Spleen (tissue), 11 donors: ENCODE results near the gene MKLN1. TPM values are rescaled to one million over a fixed set of nuclear protein-coding genes. Genes with fewer than 3 reads are reported as not detected.

Experiments used
- DNase-seq: peaks from one replicate; pipeline ENCODE4 v3.0.0-alpha.2; 2020
- H3K27ac ChIP-seq, 8 donors: fragments of 200-600 bp; sonication (generic) in 7 of 8; 1 replicate in 4 of 8; 2 replicates in 4 of 8; pipeline versions ENCODE4 v1.5.0 to v1.8.0; 2016 to 2021; ENCODE audit warnings: inconsistent platforms in 4 of 8, mild to moderate bottlenecking in 4 of 8, moderate library complexity in 1 of 8
- H3K27me3 ChIP-seq, 7 donors: fragments of 200-600 bp; sonication (generic) in 6 of 7; replicated peaks in 1 of 7; 1 replicate in 4 of 7; 2 replicates in 3 of 7; pipeline versions ENCODE4 v1.5.0 to v1.8.0; 2016 to 2021; ENCODE audit warnings: inconsistent platforms in 3 of 7, mild to moderate bottlenecking in 1 of 7
- H3K36me3 ChIP-seq, 6 donors: fragments of 200-600 bp; sonication (generic) in 5 of 6; 1 replicate in 4 of 6; 2 replicates in 2 of 6; pipeline versions ENCODE4 v1.5.0 to v1.8.0; 2016 to 2021; ENCODE audit warnings: inconsistent platforms in 2 of 6
- H3K4me1 ChIP-seq, 6 donors: fragments of 200-600 bp; sonication (generic) in 5 of 6; 1 replicate in 3 of 6; 2 replicates in 3 of 6; pipeline versions ENCODE4 v1.5.0 to v1.8.0; 2016 to 2021; ENCODE audit warnings: inconsistent platforms in 3 of 6
- H3K4me3 ChIP-seq, 8 donors: fragments of 200-600 bp; sonication (generic) in 7 of 8; 1 replicate in 4 of 8; 2 replicates in 4 of 8; pipeline versions ENCODE4 v1.5.0 to v1.8.0; 2016 to 2021; ENCODE audit warnings: inconsistent platforms in 4 of 8, mild to moderate bottlenecking in 4 of 8, moderate library complexity in 2 of 8
- H3K9me3 ChIP-seq, 8 donors: fragments of 200-600 bp; sonication (generic) in 7 of 8; 1 replicate in 4 of 8; 2 replicates in 4 of 8; pipeline versions ENCODE4 v1.5.0 to v1.8.0; 2016 to 2021; ENCODE audit warnings: inconsistent platforms in 4 of 8
- POLR2A ChIP-seq, 3 donors: fragments of 450-650 bp; IDR thresholded peaks; one replicate each; pipeline ENCODE4 v1.5.1; 2017; ENCODE audit warnings: antibody characterized with exemption in 3 of 3, mild to moderate bottlenecking in 1 of 3
- POLR2AphosphoS5 ChIP-seq, 3 donors: sonication (generic); formaldehyde crosslinking; IDR thresholded peaks; one replicate each; pipeline ENCODE4 v1.5.1; 2017; ENCODE audit warnings: antibody characterized with exemption in 3 of 3
- WGBS, 5 donors: extraction: QIAGEN DNeasy Blood & Tissue Kit in 3 of 5; methylation state at CpG; one replicate each; pipeline versions ENCODE4 v1.1.5 to v1.1.7; 2013 to 2018; 5-methylcytosine and 5-hydroxymethylcytosine counted together
- intact Hi-C: fragments of 100-400 bp; cut with DNase I; formaldehyde crosslinking; loops from one replicate; pipeline ENCODE4 v1.15.0; 2023; ENCODE audit warnings: low total_unique reads
- polyA plus RNA-seq, 3 donors: library from polyadenylated mRNA; stranded (reverse); fragments of 200-250 nt; gene quantifications; one replicate each; pipeline ENCODE4 v1.2.1, GENCODE V29; 2013
- total RNA-seq, 7 donors: library from RNA; depleted of rRNA in 3 of 7; stranded (reverse); fragments of >200 nt in 3 of 7; fragmentation: NEBNext Ultra II Directional in 4 of 7; extraction: Animal tissue kit (Norgen Biotek cat#: 25700) in 4 of 7; gene quantifications; one replicate each; pipeline versions ENCODE4 v1.1.0 to v1.2.1, GENCODE V29; 2016 to 2021
- TF ChIP-seq, protein P1 (sequence below), 11 experiments: fragments of 200-600 bp in 7 of 11; fragments of 450-650 bp in 4 of 11; sonication (generic) in 4 of 11; IDR thresholded peaks in 8 of 11; conservative IDR thresholded peaks in 3 of 11; 1 replicate in 7 of 11; 2 replicates in 4 of 11; pipeline versions ENCODE4 v1.4.0 to v1.8.0; 2016 to 2021; ENCODE audit warnings: antibody characterized with exemption in 11 of 11, inconsistent platforms in 4 of 11, mild to moderate bottlenecking in 1 of 11
- donor health status: healthy with polysubstance abuse.
- donor health status: DM: no; HTN: no; CAD: no; lungs with moderate emphysema.
- donor health status: DM: no; HTN: no; CAD: no.
- donor health status: Bipolar disorder and iron deficiency.
- donor health status: healthy.
- donor health status: DM: no; HTN: no; CAD: no.
- donor health status: DM: yes; HTN: yes; CAD: no.

MKLN1 gene
- total and polyA plus RNA-seq, 10 donors = 7.1 to 87.4 (median 66.5) TPM

DNA sequence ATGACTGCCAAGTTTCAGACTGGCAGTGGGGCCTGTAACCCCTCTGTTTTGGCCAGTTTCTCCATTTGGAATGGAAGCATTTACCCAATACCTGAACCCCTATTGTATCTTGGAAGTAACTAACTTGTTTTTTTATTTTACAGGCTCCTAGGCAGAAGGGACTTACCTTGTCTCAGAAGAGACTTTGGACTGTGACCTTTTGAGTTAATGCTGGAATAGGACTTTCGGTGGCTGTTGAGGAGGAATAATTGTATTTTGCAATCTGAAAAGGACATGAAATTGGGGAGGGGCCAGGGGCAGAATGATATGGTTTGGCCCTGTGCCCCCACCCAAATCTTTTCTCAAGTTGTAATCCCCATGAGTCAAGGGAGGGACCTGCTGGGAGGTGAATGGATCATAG lies 20.0 kb upstream of the MKLN1 start:
- no peaks in the 10 kb centered on the region for H3K36me3 ChIP-seq
- intact Hi-C loops = no loop called here
- no peak for TF ChIP-seq POLR2A (IDR thresholded peaks at IDR 0.05)
- TF ChIP-seq, protein P1, sequence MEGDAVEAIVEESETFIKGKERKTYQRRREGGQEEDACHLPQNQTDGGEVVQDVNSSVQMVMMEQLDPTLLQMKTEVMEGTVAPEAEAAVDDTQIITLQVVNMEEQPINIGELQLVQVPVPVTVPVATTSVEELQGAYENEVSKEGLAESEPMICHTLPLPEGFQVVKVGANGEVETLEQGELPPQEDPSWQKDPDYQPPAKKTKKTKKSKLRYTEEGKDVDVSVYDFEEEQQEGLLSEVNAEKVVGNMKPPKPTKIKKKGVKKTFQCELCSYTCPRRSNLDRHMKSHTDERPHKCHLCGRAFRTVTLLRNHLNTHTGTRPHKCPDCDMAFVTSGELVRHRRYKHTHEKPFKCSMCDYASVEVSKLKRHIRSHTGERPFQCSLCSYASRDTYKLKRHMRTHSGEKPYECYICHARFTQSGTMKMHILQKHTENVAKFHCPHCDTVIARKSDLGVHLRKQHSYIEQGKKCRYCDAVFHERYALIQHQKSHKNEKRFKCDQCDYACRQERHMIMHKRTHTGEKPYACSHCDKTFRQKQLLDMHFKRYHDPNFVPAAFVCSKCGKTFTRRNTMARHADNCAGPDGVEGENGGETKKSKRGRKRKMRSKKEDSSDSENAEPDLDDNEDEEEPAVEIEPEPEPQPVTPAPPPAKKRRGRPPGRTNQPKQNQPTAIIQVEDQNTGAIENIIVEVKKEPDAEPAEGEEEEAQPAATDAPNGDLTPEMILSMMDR (IDR thresholded peaks at IDR 0.05 in 8 of 11, conservative IDR thresholded peaks at IDR 0.05 in 3 of 11) = no peak
- TF ChIP-seq POLR2AphosphoS5 (IDR thresholded peaks at IDR 0.05) = no peak

DNA sequence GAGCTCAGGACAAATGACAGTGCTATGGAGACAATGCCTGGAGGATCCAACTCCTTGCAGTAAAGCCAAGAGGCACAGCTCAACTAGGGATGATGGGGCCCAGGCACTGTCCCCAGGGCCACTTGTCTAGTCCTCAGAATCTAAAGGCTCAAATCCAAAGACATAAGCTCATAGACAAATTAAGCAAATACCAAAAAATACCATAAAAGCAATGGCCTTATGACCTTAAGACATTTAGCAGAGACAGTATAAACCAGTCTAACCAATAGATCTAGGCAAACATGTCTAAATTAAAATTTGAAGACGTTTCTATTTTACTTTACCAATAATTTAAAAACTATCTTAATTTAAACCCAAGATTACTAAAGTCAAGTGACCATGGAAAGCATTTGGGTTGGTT lies 14.8 kb upstream of the MKLN1 start:
- Histone ChIP-seq H3K4me3 (no peak overlapping the region), H3K36me3 (no peaks in the 10 kb centered on the region), H3K4me1 (no peaks in the 10 kb centered on the region), H3K27ac (no peak overlapping the region), H3K9me3 (peaks cover 0 to 34% (median 16%) of the 10 kb centered on the region in 8 donors), H3K27me3 (no peaks in the 10 kb centered on the region)
- TF ChIP-seq, protein P1 (IDR thresholded peaks at IDR 0.05 in 8 of 11, conservative IDR thresholded peaks at IDR 0.05 in 3 of 11) = no peak
- TF ChIP-seq POLR2A (IDR thresholded peaks at IDR 0.05) (no peak), POLR2AphosphoS5 (IDR thresholded peaks at IDR 0.05) (no peak)
- intact Hi-C loops = no loop called here
- 51 to 71% (median 60%) methylated on average over 1 of the region's 1 CpG for WGBS, 5 donors
- no peak for DNase-seq

More for the DNA sequence above, 20.0 kb upstream of the MKLN1 start:
- Histone ChIP-seq H3K4me1 (peaks cover 0 to 6% (median 0%) of the 10 kb centered on the region in 6 donors), H3K27ac (no peak overlapping the region), H3K9me3 (peaks cover 0 to 47% (median 29%) of the 10 kb centered on the region in 8 donors), H3K27me3 (no peaks in the 10 kb centered on the region), H3K4me3 (no peak overlapping the region)
- no peak for DNase-seq
- WGBS, 5 donors = 93 to 100% (median 95%) methylated on average over 1 of the region's 1 CpG

DNA sequence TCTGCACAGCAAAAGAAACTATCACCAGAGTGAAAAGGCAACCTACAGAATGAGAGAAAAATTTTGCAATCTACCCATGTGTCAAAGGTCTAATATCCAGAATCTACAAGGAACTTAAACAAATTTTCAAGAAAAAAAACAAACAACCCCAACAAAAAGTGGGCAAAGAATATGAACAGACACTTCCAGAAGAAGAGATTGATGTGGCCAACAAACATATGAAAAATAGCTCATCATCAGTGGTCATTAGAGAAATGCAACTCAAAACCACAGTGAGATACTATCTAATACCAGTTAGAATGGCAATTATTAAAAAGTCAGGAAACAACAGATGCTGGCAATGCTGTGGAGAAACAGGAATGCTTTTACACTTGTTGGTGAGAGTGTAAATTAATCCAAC lies 7.1 kb upstream of the MKLN1 start:
- no peak for TF ChIP-seq POLR2A (IDR thresholded peaks at IDR 0.05)
- TF ChIP-seq, protein P1 (IDR thresholded peaks at IDR 0.05 in 8 of 11, conservative IDR thresholded peaks at IDR 0.05 in 3 of 11) = no peak
- no peak for TF ChIP-seq POLR2AphosphoS5 (IDR thresholded peaks at IDR 0.05)
- peaks cover 0 to 8% (median 0%) of the 10 kb centered on the region in 6 donors for H3K4me1 ChIP-seq
- H3K27me3 ChIP-seq = no peaks in the 10 kb centered on the region
- H3K27ac ChIP-seq = no peak overlapping the region
- DNase-seq = no peak
- intact Hi-C loops = no loop called here
- H3K9me3 ChIP-seq = no peaks in the 10 kb centered on the region
- H3K4me3 ChIP-seq = no peak overlapping the region
- H3K36me3 ChIP-seq = no peaks in the 10 kb centered on the region

DNA sequence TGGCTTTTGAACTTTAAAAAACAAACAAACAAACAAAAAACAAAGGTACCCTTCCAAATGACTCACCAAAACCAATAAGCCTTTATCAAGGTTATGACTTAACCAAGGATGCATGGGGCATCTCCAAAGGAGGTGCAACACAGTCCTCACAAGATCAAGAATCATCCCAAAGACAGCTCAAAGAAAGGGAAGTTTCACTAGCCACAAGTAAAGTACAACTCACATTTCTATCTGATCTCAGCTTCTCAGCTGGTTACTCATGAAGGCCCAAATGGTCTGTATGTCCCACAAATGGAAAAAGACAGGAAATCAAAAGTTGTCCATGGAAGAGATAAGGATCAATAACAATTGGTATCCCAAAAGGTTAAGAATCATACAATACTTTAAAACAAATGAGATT lies 6.0 kb upstream of the MKLN1 start:
- H3K9me3 ChIP-seq = no peaks in the 10 kb centered on the region
- no peak overlapping the region for H3K4me3 ChIP-seq
- peaks cover 0 to 16% (median 7%) of the 10 kb centered on the region in 6 donors for H3K4me1 ChIP-seq
- TF ChIP-seq POLR2A (IDR thresholded peaks at IDR 0.05) (no peak), POLR2AphosphoS5 (IDR thresholded peaks at IDR 0.05) (no peak)
- TF ChIP-seq, protein P1 (IDR thresholded peaks at IDR 0.05 in 8 of 11, conservative IDR thresholded peaks at IDR 0.05 in 3 of 11) = no peak
- intact Hi-C loops = no loop called here
- no peaks in the 10 kb centered on the region for H3K36me3 ChIP-seq
- H3K27ac ChIP-seq = no peak overlapping the region
- no peak for DNase-seq
- no peaks in the 10 kb centered on the region for H3K27me3 ChIP-seq
